Loucy (cell line): ENCODE data around the gene PLAAT3.

Experiments
- CTCF ChIP-seq: fragments of 200-600 bp; sonication (generic); conservative IDR thresholded peaks from 2 replicates; pipeline ENCODE4 v1.5.1; 2014; ENCODE audit warnings: mild to moderate bottlenecking, antibody characterized with exemption, low read length
- EZH2phosphoT487 ChIP-seq: fragments of 200-600 bp; IDR thresholded peaks from 2 replicates; pipeline ENCODE4 v1.6.1; 2018; ENCODE audit warnings: antibody characterized with exemption, mild to moderate bottlenecking, moderate library complexity, borderline replicate concordance

- TF ChIP-seq CTCF (no peak), EZH2phosphoT487 (no peak)
These were observed 57.7 kb downstream of the PLAAT3 start for GRCh38 chr11:63556404-63557013.
